GM21576 (cell line): ENCODE measurements around the gene CCR4.
"Not testable (repeated sequence)": the region's sequence is repeated elsewhere in the genome, so short reads cannot be mapped to it uniquely, and the experiment has no call there.

Source experiments
- ATAC-seq: cut with Tn5 transposase; IDR thresholded peaks from one replicate; pipeline ENCODE4 v1.9.1; 2021; ENCODE audit warnings: mild to moderate bottlenecking, moderate library complexity; ENCODE audit not compliant: unreplicated experiment

The CCR4 gene

DNA sequence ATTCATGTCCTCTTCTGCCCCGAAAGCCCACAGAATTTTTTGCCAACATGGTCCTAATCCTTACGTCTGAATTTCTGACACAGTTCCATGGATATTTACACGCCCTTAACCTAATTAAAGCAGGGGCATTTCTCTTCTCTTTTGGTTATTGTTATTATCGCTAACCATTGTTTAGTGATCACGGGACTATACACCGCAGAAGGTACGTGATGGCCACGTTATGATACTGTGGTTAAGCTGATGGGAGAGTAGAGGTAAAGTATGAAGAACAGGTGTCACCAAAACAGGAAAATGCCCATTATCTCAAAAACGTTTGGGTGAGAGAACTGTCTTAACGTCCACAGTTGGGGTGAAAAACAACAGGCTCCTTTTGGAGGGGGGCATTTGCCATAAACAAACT lies 26.4 kb downstream of the CCR4 start:
- ATAC-seq: no peak

DNA sequence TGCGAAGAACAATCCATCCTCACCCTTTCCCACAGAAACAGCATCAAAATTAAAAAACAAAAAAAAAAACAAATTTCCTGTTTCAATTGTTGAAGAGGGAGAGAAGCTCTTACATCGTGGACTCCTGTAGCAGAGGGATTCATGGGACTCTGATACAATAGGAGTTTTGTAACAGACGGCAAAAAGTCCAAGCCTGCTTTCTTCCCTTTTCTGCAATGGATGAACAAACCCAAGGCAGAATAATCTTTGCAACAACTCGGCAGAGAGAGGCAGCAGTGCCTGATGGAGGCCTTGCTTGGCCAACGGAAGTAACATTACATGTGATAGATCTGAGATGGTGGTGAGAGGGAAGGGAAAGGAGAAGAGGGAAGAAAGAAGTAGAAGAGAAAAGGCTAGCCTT lies 26.9 kb downstream of the CCR4 start:
- ATAC-seq: no peak

DNA sequence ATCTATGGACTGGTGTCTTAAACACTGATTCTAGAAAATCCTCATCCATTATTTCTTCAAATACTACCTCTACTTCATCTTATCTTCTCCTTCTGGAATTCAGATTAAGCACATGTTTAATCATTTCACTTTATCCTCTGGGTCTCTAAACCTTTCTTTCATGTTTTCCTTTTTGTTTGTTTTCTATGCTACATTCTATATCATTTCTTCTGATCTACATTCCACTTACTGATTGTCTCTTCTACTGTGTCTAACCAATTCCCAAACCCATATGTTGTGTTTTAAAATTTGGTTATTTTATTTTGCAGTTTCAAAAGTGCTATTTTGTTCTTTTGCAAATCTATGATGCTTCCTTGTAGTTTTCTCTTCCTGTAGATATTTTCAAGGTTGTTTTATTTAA lies 31.7 kb downstream of the CCR4 start:
- no peak for ATAC-seq

DNA sequence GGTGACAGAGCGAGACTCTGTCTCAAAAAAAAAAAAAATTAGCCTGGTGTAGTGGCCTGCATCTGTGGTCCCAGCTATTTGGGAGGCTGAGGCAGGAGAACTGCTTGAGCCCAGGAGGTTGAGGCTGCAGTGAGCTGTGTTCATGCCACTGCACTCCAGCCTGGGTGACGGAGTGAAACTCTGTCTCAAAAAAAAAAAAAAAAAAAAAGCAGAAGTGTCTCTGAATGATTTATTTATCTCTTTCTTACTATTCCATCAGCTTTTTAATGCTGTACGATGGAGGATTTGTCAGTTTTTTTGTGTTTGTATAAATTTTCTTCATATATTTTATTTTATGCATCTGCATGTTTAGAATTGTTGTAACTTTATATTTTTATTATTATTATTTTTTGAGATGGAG lies 33.5 kb downstream of the CCR4 start:
- ATAC-seq: not testable (repeated sequence)

DNA sequence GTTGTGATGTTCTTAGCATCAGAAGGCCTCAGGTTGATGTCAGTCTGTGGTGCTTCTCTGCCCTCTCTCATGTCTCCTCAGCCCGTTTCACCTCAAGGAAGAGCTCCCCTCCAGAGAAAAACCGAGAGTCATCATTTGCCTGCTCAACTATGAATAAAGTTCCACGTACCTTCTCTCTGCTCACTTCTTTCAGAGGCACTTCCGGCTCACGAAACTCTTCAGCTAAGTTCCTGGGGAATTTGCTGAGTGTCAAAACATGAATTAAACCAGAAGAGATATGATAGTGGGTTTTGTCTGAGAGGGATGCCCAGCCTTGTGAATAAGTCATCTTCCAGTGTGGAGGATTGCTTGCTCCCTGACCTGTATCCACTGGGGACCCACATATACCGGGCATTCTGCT lies 37.7 kb downstream of the CCR4 start:
- ATAC-seq: no peak

DNA sequence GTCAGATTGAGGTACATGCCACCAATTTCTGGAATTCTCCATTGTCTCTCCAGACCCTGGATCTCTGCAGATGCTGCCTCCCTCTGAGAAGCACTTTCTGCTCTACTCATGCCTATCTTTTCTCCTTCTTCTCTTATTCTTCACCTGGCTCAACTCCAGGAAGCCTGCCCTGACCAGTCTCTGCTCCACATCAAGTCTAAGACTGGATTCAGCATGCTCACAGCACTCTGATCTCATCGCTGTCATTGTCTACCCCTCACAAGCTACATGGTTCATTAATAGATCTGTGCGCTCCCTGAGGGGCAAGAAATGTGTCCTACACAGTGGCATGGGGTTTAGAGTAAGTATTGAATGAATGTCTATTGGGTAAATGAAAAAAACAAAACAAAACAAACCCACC lies 38.7 kb downstream of the CCR4 start:
- ATAC-seq: no peak

DNA sequence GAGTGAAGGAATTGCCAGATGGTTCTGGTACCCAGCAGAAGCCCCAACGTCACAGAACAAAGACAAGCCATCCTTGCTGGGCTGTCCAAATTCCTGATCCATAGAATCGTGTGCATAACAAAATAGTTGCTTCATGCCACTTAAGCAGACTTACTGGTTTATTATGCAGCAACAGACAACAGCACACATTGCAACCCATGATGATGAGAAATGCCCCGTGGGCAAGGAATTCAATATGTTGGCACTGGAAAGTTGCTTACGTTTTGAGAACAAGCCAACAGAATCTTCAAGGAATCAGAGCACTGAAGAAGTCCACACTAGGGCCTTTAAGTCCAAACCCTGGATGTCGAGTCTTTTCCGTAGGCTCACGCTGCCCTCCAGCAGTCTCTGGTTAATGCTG lies 40.3 kb downstream of the CCR4 start:
- no peak for ATAC-seq

DNA sequence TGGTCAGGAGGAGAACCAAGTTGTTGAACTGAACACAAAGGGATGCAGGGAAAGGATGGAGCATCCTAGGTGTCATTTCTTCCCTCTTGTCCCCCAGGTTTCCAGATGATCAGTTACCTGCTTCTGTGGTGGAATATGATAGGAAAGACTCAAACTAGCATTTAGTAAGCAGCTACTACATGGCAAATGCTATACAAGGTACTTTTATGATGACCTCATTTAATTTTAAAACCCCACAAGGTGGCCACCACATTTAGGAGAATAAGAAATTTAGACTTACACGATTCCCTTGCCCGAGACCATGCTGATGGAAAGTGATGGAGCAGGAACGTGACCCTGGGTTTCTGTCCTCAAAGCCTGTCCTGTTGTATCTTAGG lies 40.9 kb downstream of the CCR4 start:
- no peak for ATAC-seq

DNA sequence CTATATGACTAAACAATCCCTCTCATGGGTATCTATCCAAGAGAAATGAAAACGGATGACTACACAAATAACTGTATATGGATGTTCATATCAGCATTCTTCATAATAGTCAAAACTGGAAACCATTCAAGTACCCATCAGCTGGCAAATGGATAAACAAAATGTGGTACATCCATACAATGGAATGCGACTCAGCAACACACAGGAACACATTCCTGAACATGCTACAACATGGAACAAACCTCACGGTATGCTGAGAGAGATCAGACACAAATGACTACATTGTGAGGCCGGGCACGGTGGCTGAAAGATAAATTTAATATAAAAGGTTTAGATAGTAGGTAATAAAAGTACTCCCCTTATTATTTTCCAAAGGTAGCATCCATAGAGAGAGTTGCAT lies 42.6 kb downstream of the CCR4 start:
- no peak for ATAC-seq

DNA sequence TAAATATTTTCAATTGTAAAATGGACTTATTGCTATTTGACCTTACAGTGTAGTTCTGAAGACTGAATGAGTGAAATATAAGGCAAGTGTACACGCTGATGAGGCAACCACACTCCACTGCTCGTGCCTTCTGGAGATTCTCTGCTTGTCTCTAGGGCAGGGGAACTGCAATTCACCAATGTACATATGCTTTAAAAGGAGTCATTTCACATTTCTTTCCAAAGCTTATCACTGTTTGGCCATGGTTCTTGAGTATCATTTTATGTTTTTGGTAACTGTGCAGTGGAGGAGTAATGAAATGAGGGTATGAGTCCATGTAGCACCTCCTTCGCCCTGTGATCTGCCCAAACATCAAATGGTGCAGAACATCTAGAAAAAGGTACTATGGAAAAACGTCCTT lies 43.7 kb downstream of the CCR4 start:
- ATAC-seq: no peak

DNA sequence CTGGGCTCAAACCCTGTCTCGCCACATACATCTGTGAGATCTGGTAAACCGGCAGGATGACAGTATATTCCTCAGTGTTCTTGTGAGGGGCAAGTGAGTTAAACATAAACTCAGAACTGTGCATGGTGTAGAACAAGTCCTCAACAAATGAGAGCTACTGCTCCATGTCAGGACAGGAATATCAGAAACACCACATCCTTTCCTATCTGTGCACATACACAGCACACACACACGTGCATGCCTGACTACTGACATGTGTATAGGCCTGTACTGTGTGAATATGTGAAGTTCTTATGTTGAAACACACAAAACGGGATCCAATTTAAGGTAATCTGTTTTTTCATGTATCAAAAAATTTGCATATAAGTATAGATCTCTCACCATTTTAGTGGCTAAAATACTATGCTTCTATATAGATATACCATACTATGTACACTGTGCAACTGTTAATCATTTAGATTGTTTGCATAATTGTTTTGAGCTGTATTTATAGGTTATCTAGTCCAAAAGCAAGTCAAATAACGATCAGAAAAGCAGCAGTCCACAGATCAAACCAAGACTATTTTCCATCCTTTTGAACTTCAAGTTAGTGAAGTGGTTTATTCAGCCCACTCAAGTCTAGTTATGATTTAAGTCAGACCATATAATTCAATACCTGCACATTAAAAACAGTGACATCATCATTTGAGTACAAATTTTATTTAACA lies 44.8 kb downstream of the CCR4 start:
- ATAC-seq: no peak

DNA sequence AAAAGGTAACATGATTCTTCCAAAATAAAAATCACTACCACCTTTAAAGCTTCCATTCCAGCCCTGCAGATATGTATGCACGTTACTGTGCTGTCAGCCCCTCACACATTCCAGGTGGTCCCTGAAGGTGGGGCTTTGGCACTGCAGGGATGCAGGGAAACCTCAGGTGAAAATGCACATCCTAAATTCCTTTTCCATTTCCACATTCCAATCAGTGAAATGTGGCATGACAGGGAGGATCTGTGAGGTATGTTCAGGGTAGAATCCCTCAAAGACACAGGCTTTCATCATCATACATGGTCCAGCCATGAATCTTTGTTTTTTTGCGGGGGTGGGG lies 45.3 kb downstream of the CCR4 start:
- ATAC-seq: no peak

DNA sequence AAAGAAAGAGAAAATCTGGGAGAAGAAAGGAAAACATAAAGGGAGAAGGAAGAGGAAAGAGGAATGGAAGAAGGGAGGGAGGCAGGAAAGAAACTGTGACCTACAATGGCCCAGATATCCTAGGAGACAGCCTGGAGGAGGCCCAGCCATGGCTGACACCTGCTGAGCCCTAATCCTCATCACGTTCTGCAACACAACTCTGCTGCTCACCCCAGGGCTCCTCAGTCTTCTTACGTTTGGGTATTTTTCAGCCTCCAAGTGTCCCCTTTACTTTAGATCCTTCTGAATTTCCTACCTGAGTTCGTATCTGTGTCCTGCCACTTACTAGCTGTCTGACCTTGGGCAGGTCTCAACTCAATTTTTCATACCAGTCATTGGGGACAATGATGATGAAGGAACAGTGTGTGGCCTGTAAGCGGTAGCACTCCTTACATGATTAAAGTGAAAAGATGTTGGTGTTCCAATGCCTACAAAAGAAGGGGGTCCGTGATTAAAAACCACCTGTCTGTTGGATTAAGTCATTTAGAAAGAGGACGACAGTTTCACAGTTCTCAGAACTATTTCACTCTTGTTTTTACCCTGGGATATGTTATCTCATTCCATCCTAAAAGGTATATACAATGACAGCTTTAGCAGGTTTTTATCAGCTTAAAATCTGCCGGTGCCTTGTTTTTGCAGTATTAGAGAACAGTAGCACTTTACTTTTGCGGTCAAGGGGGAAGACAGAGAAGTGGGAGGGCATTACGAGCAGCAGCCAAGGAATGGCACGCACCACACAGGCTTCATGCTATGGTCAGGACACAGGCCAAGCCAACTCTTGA lies 47.4 kb downstream of the CCR4 start:
- ATAC-seq: no peak

DNA sequence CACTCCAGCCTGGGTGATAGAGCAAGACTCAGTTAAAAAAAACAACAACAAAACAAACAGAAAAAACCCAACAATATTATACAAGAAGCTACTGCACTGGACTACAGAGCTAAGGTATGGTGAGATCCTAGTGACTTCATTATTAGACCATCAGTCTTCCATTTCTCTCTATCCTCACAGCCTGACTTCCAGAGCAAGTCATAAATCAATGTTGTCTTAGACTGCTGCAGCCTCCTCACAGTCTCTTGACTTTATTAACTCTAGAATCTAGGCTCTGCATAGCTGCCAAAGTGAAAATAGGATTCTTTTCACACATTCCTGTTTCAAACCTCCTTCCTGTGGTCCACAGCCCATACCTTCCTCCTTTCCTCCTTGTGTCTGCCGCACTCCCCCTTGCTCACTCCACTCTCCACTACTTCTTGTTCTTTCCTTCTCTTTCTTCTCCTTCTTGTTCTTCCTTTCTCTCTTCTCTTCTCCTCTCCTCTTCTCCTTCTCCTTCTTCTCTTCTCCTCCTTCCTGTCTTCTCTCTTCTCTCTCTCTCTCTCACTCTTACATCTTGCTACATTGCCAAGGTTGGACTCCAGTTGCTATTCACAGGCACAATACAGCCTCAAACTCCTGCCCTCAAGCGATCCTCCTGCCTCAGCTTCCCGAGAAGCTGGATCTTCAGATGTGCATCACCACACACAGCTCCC lies 49.4 kb downstream of the CCR4 start:
- ATAC-seq: no peak

DNA sequence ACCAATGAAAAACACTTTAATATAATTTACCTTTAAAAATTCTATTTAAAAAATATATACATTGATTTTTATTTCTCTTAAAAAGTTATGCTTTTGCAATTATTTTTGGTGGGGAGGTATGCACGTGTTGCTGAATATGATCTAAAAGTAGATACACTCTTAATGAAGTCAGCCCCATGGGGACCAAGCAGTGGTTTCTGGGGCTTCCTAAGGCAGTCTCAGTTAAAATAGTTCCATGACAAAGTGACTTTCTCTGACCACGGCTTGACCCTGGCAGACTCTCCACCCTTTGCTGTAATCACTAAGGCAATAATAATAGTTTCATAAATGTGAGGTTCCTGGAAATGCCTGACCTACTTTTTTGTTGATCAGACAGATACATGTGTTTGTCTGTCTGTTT lies 50.4 kb downstream of the CCR4 start:
- peak; percentile 85 for ATAC-seq

DNA sequence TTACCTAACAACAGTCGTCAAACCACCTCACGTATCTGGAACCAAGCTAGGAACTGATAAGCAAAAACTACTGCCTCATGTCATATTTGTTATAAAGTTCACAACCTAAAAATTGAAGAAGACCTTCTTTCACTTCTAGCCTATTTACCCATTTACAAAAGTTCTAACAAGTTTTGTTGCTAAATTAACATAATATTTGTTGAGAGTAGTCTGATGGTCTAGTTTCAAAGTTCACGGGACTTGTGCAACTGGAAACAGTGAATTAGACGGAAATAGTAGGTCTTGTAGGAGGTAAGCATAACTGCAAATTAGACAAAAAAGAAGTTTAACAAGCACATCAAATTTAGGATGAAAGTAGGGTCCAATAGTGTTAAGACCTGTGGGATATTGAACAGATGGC lies 51.9 kb downstream of the CCR4 start:
- ATAC-seq: no peak

DNA sequence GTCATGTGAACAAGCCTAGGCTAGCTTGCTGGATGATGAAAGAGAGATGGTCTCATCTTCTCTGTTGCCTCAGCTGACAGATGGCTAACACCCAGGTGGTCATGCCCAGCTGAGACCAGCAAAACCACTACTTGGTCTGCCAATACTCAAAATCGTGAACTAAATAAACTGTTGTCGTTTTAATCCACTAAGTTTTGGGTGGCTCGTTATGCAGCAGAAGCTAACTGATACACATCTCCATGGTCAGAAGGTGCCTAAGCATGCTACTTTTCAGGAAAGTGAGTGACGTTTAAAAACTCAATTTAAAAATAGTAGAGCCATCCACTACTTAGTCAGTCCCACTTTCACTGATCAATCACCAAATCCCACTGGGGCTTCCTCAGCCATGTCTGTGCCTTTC lies 52.8 kb downstream of the CCR4 start:
- ATAC-seq: no peak

DNA sequence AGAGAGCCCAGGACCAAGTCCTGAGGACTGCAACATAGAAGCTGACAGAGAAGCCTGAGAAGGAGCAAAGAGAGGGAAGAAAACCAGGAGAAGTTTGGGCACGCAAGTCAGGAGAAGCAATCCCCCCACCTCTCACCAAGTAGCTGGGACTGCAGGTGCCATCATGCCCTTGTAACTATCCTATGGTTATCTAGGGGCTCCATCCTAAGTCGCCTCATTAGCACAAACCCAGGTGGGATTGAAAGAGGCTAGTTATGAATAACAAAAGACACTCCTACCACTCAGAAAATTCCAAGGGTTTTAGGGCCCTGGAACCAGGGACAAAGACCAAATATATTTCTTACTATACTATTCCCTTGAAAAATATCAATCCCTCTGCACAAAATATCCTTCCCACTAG lies 53.5 kb downstream of the CCR4 start:
- ATAC-seq: no peak
